ENCODE measurements around the gene SLC25A52.
"Not testable (repeated sequence)": the region's sequence is repeated elsewhere in the genome, so short reads cannot be mapped to it uniquely, and the experiment has no call there.

SLC25A52 gene

DNA sequence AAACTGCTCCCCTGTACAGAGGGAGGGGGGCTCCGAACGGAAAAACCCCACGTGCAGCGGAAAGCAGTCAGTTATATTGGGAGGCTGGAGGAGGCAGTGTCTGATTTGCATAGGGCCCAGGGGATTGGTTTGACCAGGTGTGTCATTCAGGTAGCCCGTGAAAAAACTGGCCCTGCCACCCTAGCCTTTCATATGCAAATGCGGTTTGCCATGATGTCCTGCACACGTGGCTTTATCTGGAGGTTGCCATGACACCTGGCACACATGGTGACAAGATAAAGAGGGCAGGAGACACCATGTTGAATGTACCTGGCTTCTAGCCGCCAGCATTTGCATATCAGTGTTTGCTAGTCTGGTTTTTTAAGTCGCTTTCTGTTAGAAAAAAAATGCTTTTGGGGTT lies 20.5 kb downstream of the SLC25A52 start:
- FAIRE-seq: no peak

DNA sequence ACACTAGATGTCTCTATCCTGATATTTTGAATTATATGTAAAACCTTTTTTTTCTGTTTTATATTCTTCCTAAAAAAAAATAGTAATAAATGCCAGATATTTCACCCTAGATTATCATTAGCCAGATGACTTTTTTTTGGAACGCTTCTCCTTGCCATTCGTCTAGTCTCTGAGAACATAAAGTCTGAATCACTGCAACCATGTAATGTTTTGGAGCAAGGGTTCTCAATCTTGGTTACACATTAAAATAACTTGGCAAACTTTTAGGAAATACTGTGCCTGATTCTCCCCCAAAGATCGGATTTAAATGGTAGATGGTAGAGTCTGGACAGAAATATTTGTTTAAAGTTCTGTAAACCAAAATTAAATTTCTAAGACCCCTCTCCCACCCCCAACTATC lies 21.0 kb downstream of the SLC25A52 start:
- no peak for FAIRE-seq

DNA sequence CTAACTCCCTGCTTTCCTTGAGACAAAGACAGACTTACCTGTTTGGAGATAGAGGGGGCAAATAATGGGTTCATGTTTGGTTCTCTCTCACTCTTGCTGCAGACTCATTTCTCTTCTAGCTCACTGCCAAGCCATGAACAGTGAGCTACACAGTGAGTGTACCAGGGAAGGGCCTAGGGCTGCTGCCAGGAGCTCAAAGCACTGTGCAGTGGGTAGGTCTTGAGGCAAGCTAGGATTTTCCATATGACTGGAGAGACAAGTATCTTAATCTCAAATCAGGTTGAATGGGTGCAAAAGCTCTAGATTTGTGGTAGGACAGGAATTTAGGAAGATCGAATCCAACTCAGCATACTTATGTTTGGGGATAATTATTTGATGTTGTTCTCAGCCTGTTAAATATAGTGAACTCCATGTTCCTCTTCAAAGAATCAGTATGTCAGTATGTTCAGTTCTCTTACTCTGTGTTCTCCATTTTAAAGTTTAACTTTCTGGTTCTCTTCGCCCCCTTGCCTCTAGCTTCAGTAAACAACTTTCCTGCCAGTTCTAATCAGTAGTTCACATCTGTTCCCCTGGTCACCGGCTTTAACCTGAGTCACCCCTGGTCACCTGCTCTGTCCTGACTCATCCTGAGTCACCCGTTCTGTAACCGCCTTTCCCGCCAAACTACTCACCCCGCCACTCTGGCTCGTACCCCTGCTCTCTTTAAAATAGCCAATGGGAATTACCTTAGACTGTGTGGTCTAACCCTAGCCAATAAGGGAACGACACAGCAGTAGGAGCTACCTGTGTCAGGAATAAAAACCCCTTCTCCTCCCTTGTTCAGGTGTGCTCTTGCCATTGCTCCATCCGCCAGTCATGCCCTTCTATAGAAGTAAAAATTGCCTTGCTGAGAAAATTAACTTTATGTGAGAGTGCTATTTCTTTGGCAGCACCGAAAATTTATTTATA lies 21.9 kb downstream of the SLC25A52 start:
- FAIRE-seq: no peak

DNA sequence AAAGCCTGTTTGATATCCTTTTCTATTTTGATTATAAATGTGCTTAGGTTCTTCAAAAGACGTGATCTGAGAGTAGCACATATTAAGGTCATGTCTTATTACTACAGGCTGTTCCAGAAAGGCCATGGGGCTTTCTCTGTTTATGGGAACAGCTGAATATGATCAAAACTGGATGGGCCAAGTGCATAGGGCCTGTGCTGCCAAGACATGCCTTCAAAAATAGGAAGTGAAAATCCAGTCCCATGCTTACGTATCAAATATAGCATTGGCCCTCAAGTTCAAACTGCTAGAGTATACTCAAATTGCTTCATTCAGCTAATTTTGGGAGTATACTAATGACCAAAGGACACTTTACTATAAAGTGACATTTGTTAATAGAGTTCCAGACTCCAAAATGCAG lies 24.1 kb downstream of the SLC25A52 start:
- no peak for FAIRE-seq

- FAIRE-seq: no peak
Measured at GRCh38 chr18:31731628-31732027, 29.1 kb downstream of the SLC25A52 start.

GRCh38 chr18:31729196-31729595 lies 31.5 kb downstream of the SLC25A52 start:
- not testable (repeated sequence) for FAIRE-seq

DNA sequence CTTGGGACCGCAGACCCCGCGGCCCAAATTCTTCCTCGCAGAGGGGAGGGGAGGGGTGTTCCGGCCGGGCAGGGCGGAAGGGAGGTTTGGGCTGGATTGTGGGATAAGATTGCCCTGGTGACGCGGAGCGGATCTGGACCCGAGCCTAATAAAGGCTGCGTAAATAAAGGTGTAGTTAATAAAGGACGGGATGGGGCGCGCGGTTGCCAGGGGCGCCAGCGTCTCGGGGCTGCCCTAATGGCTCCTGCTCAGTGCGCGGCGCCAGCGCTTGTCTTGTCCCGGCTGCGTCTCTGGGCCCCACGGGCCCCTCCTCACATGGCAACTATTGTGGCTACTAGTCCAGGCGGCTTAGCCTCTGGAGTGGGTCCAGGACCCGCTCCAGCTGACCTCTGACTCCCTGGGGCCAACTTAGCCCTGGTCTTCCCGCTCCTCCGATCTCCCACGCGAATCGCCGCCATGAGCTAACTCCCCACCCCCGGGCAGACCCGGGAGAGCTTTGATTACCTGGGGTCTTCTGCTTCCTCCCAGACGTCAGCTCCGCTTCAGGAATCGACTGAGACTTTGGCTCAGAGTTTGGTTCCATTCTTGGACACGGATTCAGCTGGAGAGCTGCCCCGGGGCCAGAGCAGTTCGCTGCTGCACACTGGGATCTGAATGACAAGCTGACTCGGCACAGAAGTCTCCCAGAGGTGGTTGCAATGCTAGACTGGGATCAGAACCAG lies 36.5 kb downstream of the SLC25A52 start:
- FAIRE-seq: no peak

- no peak for FAIRE-seq
Measured at GRCh38 chr18:31723639-31723989, 37.1 kb downstream of the SLC25A52 start.

- no peak for FAIRE-seq
Measured at GRCh38 chr18:31722369-31722957, 38.2 kb downstream of the SLC25A52 start.

DNA sequence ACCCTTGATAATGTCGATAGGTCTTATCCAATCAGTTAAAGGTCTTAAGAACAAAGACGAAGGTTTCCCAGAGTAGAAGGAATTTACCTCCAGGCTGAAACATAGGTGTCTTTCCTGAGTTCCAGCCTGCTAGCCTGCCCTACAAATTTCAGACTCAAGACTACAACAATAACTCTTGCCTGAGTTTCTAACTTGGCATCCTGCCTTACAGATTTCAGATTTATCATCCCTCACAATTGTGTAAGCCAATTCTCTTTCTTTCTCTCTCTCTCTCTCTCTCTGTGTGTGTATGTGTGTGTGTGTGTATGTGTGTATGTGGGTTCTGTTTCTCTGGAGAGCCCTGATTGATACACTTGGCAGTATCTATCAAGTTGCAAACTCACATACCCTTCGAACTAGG lies 39.1 kb downstream of the SLC25A52 start:
- FAIRE-seq: no peak

- FAIRE-seq: no peak
Measured at GRCh38 chr18:31720867-31721266, 39.8 kb downstream of the SLC25A52 start.

GRCh38 chr18:31719363-31720006 lies 41.2 kb downstream of the SLC25A52 start:
- no peak for FAIRE-seq

GRCh38 chr18:31718386-31718785 lies 42.3 kb downstream of the SLC25A52 start:
- FAIRE-seq: no peak

GRCh38 chr18:31716362-31716761 lies 44.3 kb downstream of the SLC25A52 start:
- FAIRE-seq: no peak

GRCh38 chr18:31711365-31712172 lies 49.1 kb downstream of the SLC25A52 start:
- no peak for FAIRE-seq

DNA sequence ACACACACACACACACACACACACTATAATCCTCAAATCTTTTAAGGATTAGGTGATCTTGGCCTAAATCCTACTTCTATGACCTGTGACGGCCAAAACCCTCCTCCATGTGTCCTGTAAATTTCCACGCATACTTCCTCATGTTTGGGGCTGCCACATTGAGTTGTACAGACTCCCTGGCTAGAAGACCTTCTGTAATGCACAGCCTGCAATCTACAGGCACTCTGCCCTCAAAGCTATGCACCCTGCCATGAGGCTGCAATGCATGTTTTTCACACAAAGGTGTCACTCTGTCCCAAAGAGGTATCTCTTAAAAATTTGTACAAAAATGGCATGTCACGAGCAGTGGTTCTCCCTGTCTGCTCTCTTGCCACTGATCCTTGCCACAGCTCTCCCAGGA lies 49.9 kb downstream of the SLC25A52 start:
- no peak for FAIRE-seq

All from colon (tissue), 2 donors.